Measurements from ENCODE around the gene TSPAN5.

- TF ChIP-seq, protein P1, sequence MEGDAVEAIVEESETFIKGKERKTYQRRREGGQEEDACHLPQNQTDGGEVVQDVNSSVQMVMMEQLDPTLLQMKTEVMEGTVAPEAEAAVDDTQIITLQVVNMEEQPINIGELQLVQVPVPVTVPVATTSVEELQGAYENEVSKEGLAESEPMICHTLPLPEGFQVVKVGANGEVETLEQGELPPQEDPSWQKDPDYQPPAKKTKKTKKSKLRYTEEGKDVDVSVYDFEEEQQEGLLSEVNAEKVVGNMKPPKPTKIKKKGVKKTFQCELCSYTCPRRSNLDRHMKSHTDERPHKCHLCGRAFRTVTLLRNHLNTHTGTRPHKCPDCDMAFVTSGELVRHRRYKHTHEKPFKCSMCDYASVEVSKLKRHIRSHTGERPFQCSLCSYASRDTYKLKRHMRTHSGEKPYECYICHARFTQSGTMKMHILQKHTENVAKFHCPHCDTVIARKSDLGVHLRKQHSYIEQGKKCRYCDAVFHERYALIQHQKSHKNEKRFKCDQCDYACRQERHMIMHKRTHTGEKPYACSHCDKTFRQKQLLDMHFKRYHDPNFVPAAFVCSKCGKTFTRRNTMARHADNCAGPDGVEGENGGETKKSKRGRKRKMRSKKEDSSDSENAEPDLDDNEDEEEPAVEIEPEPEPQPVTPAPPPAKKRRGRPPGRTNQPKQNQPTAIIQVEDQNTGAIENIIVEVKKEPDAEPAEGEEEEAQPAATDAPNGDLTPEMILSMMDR (IDR thresholded peaks at IDR 0.05): no peak
- no peak for TF ChIP-seq POLR2A (IDR thresholded peaks at IDR 0.05)
Measured at GRCh38 chr4:98656443-98656842, 2.0 kb downstream of the TSPAN5 start.

All from testis (tissue), 2 donors.